Activated CD4-positive, alpha-beta T cell treated with anti-CD3 and anti-CD28 coated beads, Interleukin-2, amount 50 U/mL, for 24 hours (primary cell): Measurements from ENCODE around the gene SAMD13.
A peak's percentile ranks its signal among the peaks of the same experiment; 100 is the strongest.
"Not testable (repeated sequence)": the region's sequence is repeated elsewhere in the genome, so short reads cannot be mapped to it uniquely, and the experiment has no call there.

ENCODE experiments used
- DNase-seq, 2 donors: peaks; one replicate each; pipeline ENCODE4 v3.0.0-alpha.2; 2020; ENCODE audit warnings: low read depth in 1 of 2, low spot score in 1 of 2

Gene SAMD13

GRCh38 chr1:84283381-84283780 lies 18.1 kb upstream of the SAMD13 start:
- DNase-seq: no peak

- DNase-seq: no peak
These were observed 15.4 kb upstream of the SAMD13 start for GRCh38 chr1:84286071-84286470.

GRCh38 chr1:84287389-84287788 lies 14.1 kb upstream of the SAMD13 start:
- DNase-seq: not testable (repeated sequence)

DNA sequence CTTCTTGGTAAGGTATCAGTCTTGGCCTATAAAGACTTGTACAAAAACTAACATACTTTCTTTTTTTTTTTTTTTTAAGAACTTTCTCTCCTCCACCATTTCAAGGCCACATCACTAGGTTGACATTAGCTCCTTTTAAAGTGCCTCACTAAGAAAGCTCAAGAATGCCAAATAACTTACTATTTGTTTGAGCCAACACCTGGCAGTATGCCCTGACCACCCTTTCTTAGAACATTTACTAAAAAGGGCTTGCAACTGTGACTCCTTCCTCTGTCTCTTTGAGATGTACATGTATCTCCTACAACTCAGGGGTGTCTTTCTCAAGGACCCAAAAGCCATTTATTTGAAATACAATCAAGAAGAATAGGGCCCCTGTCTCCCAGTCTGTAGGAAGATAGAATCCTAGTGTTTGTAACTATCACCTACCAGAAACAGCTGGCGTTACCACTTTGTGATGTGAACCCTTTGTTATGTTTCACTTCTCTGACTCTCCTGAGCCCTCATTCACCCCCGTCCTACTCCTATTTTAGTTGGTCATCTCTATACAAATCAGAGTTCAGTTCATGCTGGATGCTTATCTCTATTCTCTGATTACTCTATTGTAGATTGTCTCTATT lies 12.2 kb upstream of the SAMD13 start:
- DNase-seq: no peak

GRCh38 chr1:84291882-84292655 lies 9.4 kb upstream of the SAMD13 start:
- no peak for DNase-seq

DNA sequence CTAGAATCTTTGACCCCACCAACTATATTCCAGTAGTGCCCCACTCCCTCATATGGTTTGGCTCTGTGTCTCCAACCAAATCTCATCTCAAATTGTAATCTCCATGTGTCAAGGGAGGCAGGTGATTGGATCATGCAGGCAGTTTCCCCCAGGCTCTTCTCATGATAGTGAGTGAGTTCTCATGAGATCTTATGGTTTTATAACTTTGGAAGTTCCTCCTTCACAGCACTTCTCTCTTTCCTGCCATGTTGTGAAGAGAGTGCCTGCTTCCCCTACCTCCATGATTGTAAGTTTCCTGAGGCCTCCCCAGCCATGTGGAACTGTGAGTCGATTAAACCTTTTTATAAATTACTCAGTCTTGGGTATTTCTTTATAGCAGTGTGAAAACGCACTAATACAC lies 7.7 kb upstream of the SAMD13 start:
- DNase-seq: no peak

GRCh38 chr1:84294751-84295150 lies 6.8 kb upstream of the SAMD13 start:
- DNase-seq: no peak

DNA sequence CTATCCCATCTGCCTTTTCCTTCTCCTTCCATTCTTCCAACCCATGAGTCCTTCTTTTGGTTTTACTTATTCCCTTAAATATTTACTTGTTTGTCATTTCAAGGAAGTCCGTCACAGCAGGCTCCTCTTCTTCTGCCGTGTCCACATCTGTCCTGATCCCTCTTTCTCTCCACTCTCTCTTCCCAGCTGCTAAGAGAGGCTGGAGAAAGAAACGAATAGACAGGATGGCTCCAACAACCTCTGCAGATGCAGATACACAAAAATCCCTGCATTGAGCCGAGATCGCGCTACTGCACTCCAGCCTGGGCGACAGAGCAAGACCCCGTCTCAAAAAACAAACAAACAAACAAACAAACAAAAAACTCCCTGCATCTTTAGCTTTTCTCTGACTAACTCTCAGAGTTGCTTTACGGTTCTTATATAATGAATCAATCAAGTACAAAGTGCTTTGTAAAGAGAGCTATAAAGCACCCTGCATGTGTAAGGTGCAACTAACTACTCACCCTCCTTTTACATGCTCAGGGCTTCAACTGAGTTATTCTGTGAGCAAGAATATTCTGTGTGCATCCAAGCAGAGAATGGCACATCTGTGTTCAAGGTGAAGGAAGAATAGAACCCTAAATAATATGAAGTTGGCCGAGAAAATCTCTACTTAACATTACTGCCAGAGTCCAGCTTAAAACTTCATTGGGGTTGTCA lies 3.8 kb upstream of the SAMD13 start:
- no peak for DNase-seq

- peak; percentile 11 to 28 for DNase-seq
These were observed 3.2 kb upstream of the SAMD13 start for GRCh38 chr1:84298328-84298683.

DNA sequence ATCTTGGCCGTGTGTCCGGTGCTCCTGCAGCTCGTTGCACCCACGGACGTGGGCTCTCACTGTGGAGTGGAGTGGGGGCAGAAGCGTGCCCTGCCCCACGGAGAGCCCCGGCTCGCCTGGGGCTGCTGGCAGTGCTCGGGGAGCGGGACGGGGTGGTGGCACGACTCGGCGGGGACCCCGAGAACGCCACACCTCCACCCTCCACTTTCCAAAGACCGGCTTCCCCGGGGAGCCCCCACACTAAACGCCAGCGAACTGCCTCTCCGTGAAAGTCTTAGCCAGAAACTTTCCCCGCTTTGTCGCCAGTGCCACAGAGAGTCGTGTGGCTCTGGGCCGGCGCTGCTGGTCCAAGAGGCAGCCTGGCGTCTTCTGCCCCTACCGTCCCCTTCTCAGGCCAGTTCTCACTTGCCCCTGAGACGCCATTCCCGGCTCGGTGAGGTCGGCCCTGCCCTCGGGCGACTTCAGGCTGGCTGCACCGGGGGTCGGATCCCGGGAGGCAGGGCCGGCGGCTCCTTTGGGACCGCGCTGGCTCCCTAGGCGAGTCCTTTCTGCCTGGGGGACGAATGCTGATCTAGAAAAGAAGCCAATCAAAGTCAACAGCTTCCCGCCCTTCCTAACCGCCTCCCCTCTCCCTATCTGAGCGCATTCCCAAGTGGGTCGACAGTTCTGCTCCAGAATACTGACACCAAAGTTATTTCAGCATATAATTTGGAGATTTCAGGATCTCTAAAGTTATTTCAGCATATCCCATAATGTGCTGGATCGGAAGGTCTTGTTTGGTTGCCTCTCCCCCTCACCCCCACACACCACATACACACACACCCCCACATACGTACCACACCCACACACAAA lies 2.6 kb upstream of the SAMD13 start:
- DNase-seq: peak in 1 of 2 donors; percentile 14

GRCh38 chr1:84299536-84300170 lies 1.9 kb upstream of the SAMD13 start:
- DNase-seq: no peak

DNA sequence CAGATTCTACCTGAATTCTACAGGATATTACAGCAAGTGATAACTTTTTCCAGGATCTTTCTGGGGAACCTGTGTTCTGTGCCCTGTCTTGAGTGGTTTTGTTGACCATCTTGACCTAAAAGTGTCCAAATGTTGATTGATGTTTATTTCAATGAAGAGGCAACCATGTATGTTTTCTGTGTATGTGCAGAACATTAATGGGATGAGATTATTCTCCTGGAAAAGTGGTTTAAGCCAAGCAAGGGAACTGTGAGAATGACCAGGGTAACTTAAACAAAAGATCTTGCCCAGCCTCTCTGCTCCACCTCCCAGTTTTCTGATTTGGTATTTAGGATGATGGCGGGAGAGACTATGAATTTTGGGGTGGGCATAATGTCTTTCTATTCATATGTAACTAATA lies 1.0 kb upstream of the SAMD13 start:
- no peak for DNase-seq

- DNase-seq: no peak
These were observed 377 bp downstream of the SAMD13 start for GRCh38 chr1:84301785-84302385.

GRCh38 chr1:84303314-84303830 lies 1.9 kb downstream of the SAMD13 start:
- no peak for DNase-seq

- DNase-seq: no peak
These were observed 5.9 kb downstream of the SAMD13 start for GRCh38 chr1:84307398-84307797.

DNA sequence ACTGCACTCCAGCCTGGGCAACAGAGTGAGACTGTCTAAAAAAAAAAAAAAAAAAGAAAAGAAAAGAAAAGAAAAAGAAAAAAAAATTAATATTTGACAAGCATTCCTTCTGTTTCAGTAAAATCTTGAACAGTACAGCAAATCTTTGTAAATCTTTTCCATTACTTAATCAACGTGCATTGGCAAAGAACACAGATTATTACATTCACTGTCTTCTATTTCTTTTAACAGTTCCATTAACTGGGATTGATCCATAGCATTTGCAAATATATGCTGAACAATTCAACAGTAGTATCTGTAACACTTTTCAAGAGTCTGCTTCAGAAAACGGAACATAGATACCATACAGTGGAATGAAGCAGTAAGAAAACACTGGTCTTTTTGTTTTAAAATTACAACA lies 9.8 kb downstream of the SAMD13 start:
- no peak for DNase-seq

GRCh38 chr1:84319662-84320061 lies 18.2 kb downstream of the SAMD13 start:
- no peak for DNase-seq

- DNase-seq: no peak
These were observed 26.3 kb downstream of the SAMD13 start for GRCh38 chr1:84327830-84328229.

GRCh38 chr1:84330125-84330984 lies 28.8 kb downstream of the SAMD13 start:
- no peak for DNase-seq
